Measurements from ENCODE around the gene ERGIC2. TPM values are rescaled to one million over a fixed set of nuclear protein-coding genes. Genes with fewer than 3 reads are reported as not detected.
"Not testable (repeated sequence)": the region's sequence is repeated elsewhere in the genome, so short reads cannot be mapped to it uniquely, and the experiment has no call there.

The ERGIC2 gene
- total RNA-seq, 1 donor from 2014 or later, result 88.8 TPM

DNA sequence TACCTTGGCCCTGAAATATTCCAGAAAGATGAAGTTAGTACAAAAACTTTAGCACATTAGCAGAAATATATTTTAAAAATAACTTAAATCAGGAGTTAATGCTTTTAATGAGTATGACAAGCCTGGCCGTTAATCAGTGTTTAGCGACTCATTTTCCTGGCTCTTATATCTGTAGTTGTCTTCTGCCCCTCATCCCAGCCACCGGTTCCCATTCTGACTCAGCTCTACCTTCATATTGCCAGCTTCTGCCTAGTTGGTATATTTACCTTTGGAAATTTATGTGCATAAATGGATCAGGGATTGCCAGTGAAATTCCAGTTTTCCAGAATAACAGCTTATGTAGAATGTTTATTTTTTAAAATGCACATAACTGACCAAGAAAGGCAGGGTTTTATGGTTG is 79.9 kb downstream of the ERGIC2 start:
- DNase-seq (ENCODE audit: low spot score), result no peak

DNA sequence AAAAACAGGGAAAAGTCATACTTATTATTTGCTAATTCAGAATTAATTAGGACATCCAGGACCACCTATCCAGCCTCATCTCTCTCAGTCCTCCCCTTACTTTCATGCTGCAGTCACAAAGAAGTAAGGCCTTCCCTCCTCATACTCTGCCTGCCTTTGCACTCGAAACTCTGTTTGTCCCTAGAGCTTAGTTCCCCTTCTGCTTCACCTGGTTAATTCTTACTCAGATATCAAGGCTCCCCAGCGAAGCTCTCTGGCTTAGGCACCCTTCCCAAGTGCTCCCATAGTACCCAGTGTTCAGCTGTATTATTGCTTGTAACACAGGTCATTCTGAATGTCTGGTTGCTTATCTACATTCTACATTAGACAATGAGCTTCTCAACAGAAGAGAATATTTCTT is 81.3 kb downstream of the ERGIC2 start:
- DNase-seq (ENCODE audit: low spot score), result no peak

DNA sequence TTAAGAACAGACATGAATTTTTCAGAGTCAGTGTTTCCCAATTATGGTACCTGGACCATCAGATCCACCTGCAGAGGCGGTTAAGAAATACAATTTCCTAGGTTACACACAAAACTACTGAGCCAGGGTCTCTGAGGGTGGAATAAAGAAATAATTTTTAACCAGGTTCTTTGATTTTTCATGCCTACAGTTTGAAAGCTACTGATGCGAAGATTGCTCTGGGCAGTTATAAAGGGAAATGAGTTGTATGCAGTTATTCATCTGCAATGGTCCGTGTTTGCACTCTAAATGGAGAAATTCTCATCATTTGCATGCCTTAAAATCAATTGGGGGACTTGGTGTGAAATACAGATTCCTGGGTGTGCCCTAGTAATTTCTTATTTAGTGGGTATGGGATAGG is 89.7 kb downstream of the ERGIC2 start:
- no peak for DNase-seq (ENCODE audit: low spot score)

DNA sequence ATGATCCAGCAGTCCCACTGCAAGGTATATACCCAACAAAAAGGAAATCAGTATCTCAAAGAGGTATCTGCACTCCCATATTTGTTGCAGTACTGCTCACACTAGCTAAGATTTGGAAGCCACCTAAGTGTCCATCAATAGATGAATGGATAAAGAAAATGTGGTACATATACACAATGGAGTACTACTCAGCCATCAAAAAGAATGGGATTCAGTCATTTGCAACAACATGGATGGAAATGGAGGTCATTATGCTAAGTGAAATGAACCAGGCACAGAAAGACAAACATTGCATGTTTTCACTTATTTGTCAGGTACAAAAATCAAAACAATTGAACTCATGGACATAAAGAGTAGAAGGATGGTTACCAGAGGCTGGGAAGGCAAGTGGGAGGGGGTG is 90.5 kb downstream of the ERGIC2 start:
- DNase-seq (ENCODE audit: low spot score), result not testable (repeated sequence)

DNA sequence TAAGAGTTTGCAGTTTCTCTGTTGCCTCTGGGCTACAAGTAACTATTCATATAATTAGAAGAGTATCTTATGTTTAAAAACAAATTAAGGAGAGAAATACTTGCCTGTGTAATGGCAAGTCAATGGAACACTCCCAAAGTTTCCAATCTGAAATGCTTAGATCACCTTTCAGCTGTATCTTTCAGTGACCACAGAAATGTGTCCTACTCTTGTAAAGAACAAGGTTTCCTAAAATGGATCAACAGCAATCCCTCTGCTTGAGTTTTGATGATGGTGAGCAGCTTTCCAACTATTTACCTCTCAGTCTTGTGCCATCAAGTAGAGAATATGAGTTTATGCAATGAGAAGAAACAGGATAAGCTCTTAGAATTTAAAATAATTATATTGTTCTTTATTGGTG is 92.9 kb downstream of the ERGIC2 start:
- no peak for DNase-seq (ENCODE audit: low spot score)

DNA sequence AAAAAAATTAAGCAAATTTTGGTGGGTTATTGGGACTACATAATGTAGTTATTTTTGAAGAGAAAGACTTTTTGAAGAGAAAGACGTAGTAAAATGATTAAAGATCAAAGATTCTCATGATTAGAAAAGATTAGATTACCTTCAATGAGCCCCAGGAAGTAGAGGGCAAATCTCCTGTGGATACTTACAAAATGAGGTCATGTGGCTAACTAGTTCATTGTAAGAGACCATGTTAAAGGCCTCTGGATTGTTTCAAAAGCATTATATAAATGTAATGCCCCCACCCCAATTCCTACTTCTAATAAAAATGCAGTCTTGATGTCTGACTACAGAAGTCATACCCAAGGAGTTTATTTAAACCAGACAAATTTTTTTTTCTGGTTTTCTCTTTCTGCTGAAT is 93.3 kb downstream of the ERGIC2 start:
- no peak for DNase-seq (ENCODE audit: low spot score)

Other genes with a start within 250 kb of the ERGIC2 start
- gene FAR2, start 231.9 kb downstream of the ERGIC2 start, total RNA-seq, result 10.1 TPM
- gene OVCH1, start 116.5 kb upstream of the ERGIC2 start, total RNA-seq, result 0.18 TPM

Data from ureter (tissue), 1 donor.